ENCODE results near the gene PTGES2. TPM values are rescaled to one million over a fixed set of nuclear protein-coding genes. Genes with fewer than 3 reads are reported as not detected.

PTGES2 gene
- total and polyA plus RNA-seq, 9 of the 15 experiments (the other 6 are each of a cell fraction or from before 2014, with no cell fraction given): 2.4 to 196 (median 90.1) TPM

- TF ChIP-seq, protein P1, sequence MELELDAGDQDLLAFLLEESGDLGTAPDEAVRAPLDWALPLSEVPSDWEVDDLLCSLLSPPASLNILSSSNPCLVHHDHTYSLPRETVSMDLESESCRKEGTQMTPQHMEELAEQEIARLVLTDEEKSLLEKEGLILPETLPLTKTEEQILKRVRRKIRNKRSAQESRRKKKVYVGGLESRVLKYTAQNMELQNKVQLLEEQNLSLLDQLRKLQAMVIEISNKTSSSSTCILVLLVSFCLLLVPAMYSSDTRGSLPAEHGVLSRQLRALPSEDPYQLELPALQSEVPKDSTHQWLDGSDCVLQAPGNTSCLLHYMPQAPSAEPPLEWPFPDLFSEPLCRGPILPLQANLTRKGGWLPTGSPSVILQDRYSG (tag; conservative IDR thresholded peaks at IDR 0.05; ENCODE audit: low read depth): no peak
- TF ChIP-seq SMC3 (conservative IDR thresholded peaks at IDR 0.05; ENCODE audit: insufficient read depth, low read depth, low read length): no peak
- TF ChIP-seq ZNF274 (IDR thresholded peaks at IDR 0.05; ENCODE audit: borderline replicate concordance, low read depth, low read length): no peak
- peak; percentile 33; the same call in 1 of the 2 replicates for TF ChIP-seq MAFF (IDR thresholded peaks at IDR 0.05; ENCODE audit: low read length)
- no peak for TF ChIP-seq ZC3H8 (IDR thresholded peaks at IDR 0.05)
- TF ChIP-seq MED1 (CRISPR knock-in tag; IDR thresholded peaks at IDR 0.05; ENCODE audit: borderline replicate concordance): no peak
- no peak for TF ChIP-seq ZNF644 (tag; IDR thresholded peaks at IDR 0.05; ENCODE audit: low read depth)
- TF ChIP-seq BACH1 (tag; IDR thresholded peaks at IDR 0.05): no peak
- TF ChIP-seq TAL1 (IDR thresholded peaks at IDR 0.05): peak; percentile 69
- TF ChIP-seq MGA (IDR thresholded peaks at IDR 0.05): no peak
- no peak for TF ChIP-seq STAT5B (CRISPR knock-in tag; IDR thresholded peaks at IDR 0.05)
- TF ChIP-seq CBFB (CRISPR knock-in tag; IDR thresholded peaks at IDR 0.05): no peak
- TF ChIP-seq NBN (IDR thresholded peaks at IDR 0.05; ENCODE audit: low read depth): peak; percentile 62; the same call in 1 of the 2 replicates
- TF ChIP-seq DACH1 (IDR thresholded peaks at IDR 0.05; ENCODE audit: partially characterized antibody): no peak
Measured at GRCh38 chr9:128094166-128094949, 33.2 kb downstream of the PTGES2 start (continued).
